ENCODE data around the gene CLEC3B.

The CLEC3B gene

GRCh38 chr3:45029216-45029615, 3.1 kb downstream of the CLEC3B start:
- TF ChIP-seq JUND (IDR thresholded peaks at IDR 0.05; ENCODE audit: low read depth) = no peak
- no peak for DNase-seq (ENCODE audit: low read depth in 1 of 2, low spot score in 1 of 2)
- in situ Hi-C loops (cut with HindIII; ENCODE audit: low pct_unique_long_range_greater_than_20kb, low sequenced_read_pairs) = no loop called here

- in situ Hi-C loops (cut with HindIII; ENCODE audit: low pct_unique_long_range_greater_than_20kb, low sequenced_read_pairs) = no loop called here
- TF ChIP-seq JUND (IDR thresholded peaks at IDR 0.05; ENCODE audit: low read depth) = no peak
- no peak for DNase-seq (ENCODE audit: low read depth in 1 of 2, low spot score in 1 of 2)
These were observed 3.6 kb downstream of the CLEC3B start for GRCh38 chr3:45029661-45030060.

- no peak for DNase-seq (ENCODE audit: low read depth in 1 of 2, low spot score in 1 of 2)
- in situ Hi-C loops (cut with HindIII; ENCODE audit: low pct_unique_long_range_greater_than_20kb, low sequenced_read_pairs) = no loop called here
- TF ChIP-seq JUND (IDR thresholded peaks at IDR 0.05; ENCODE audit: low read depth) = no peak
These were observed 5.4 kb downstream of the CLEC3B start for GRCh38 chr3:45031531-45031930.

- no peak for TF ChIP-seq JUND (IDR thresholded peaks at IDR 0.05; ENCODE audit: low read depth)
- in situ Hi-C loops (cut with HindIII; ENCODE audit: low pct_unique_long_range_greater_than_20kb, low sequenced_read_pairs) = no loop called here
- no peak for DNase-seq (ENCODE audit: low read depth in 1 of 2, low spot score in 1 of 2)
These were observed 6.0 kb downstream of the CLEC3B start for GRCh38 chr3:45032113-45032512.

GRCh38 chr3:45033791-45034190, 7.7 kb downstream of the CLEC3B start:
- in situ Hi-C loops (cut with HindIII; ENCODE audit: low pct_unique_long_range_greater_than_20kb, low sequenced_read_pairs) = no loop called here
- no peak for DNase-seq (ENCODE audit: low read depth in 1 of 2, low spot score in 1 of 2)
- TF ChIP-seq JUND (IDR thresholded peaks at IDR 0.05; ENCODE audit: low read depth) = no peak

- no peak for TF ChIP-seq JUND (IDR thresholded peaks at IDR 0.05; ENCODE audit: low read depth)
- in situ Hi-C loops (cut with HindIII; ENCODE audit: low pct_unique_long_range_greater_than_20kb, low sequenced_read_pairs) = no loop called here
- no peak for DNase-seq (ENCODE audit: low read depth in 1 of 2, low spot score in 1 of 2)
These were observed 8.6 kb downstream of the CLEC3B start for GRCh38 chr3:45034612-45035252.

GRCh38 chr3:45035441-45036301, 9.6 kb downstream of the CLEC3B start:
- DNase-seq (ENCODE audit: low read depth in 1 of 2, low spot score in 1 of 2) = no peak
- in situ Hi-C loops (cut with HindIII; ENCODE audit: low pct_unique_long_range_greater_than_20kb, low sequenced_read_pairs) = no loop called here
- TF ChIP-seq JUND (IDR thresholded peaks at IDR 0.05; ENCODE audit: low read depth) = no peak

- in situ Hi-C loops (cut with HindIII; ENCODE audit: low pct_unique_long_range_greater_than_20kb, low sequenced_read_pairs) = no loop called here
- TF ChIP-seq JUND (IDR thresholded peaks at IDR 0.05; ENCODE audit: low read depth) = no peak
- DNase-seq (ENCODE audit: low read depth in 1 of 2, low spot score in 1 of 2) = peak; percentile 93 to 95
These were observed 11.8 kb downstream of the CLEC3B start for GRCh38 chr3:45037720-45038455.

- in situ Hi-C loops (cut with HindIII; ENCODE audit: low pct_unique_long_range_greater_than_20kb, low sequenced_read_pairs) = no loop called here
- no peak for DNase-seq (ENCODE audit: low read depth in 1 of 2, low spot score in 1 of 2)
- TF ChIP-seq JUND (IDR thresholded peaks at IDR 0.05; ENCODE audit: low read depth) = no peak
These were observed 15.6 kb downstream of the CLEC3B start for GRCh38 chr3:45041666-45042065.

- no peak for DNase-seq (ENCODE audit: low read depth in 1 of 2, low spot score in 1 of 2)
- no peak for TF ChIP-seq JUND (IDR thresholded peaks at IDR 0.05; ENCODE audit: low read depth)
- in situ Hi-C loops (cut with HindIII; ENCODE audit: low pct_unique_long_range_greater_than_20kb, low sequenced_read_pairs) = no loop called here
These were observed 16.1 kb downstream of the CLEC3B start for GRCh38 chr3:45042162-45042561.

GRCh38 chr3:45043728-45044299, 17.7 kb downstream of the CLEC3B start:
- TF ChIP-seq JUND (IDR thresholded peaks at IDR 0.05; ENCODE audit: low read depth) = no peak
- in situ Hi-C loops (cut with HindIII; ENCODE audit: low pct_unique_long_range_greater_than_20kb, low sequenced_read_pairs) = no loop called here
- DNase-seq (ENCODE audit: low read depth in 1 of 2, low spot score in 1 of 2) = no peak

GRCh38 chr3:45048244-45048643, 22.1 kb downstream of the CLEC3B start:
- in situ Hi-C loops (cut with HindIII; ENCODE audit: low pct_unique_long_range_greater_than_20kb, low sequenced_read_pairs) = no loop called here
- no peak for TF ChIP-seq JUND (IDR thresholded peaks at IDR 0.05; ENCODE audit: low read depth)
- DNase-seq (ENCODE audit: low read depth in 1 of 2, low spot score in 1 of 2) = no peak

Measured in T47D (cell line).